Bronchial epithelial cell (primary cell): ENCODE measurements around the gene PIP5KL1. TPM values are rescaled to one million over a fixed set of nuclear protein-coding genes. Genes with fewer than 3 reads are reported as not detected.

ENCODE experiments used
- DNase-seq: peaks from one replicate; pipeline ENCODE4 v3.0.0-alpha.2; 2010; ENCODE audit warnings: low read depth
- FAIRE-seq: peaks from 2 replicates; lab custom pipeline; 2011; peaks lifted over from hg19 to GRCh38; lab: Jason Lieb, UNC
- H3K27me3 ChIP-seq: 2 replicates; pipeline ENCODE4 v1.5.1; 2011; ENCODE audit warnings: low read length; ENCODE audit not compliant: control insufficient read depth, insufficient read depth
- H3K36me3 ChIP-seq: 2 replicates; pipeline ENCODE4 v1.5.1; 2011; ENCODE audit warnings: low read length; ENCODE audit not compliant: control insufficient read depth, insufficient read depth
- H3K4me3 ChIP-seq: 2 replicates; pipeline ENCODE4 v1.5.1; 2011; ENCODE audit warnings: mild to moderate bottlenecking, low read depth, low read length, control low read depth
- total RNA-seq: library from RNA; depleted of rRNA; stranded (reverse); fragments of >200 nt; gene quantifications from 2 replicates; pipeline ENCODE4 v1.2.1, GENCODE V29; 2014
- TF ChIP-seq, protein P1 (sequence below): IDR thresholded peaks from 2 replicates; pipeline ENCODE4 v1.5.1; 2011; ENCODE audit warnings: mild to moderate bottlenecking, moderate library complexity, low read length, control low read depth, inconsistent platforms; ENCODE audit not compliant: insufficient read depth, severe bottlenecking

PIP5KL1 gene
- total RNA-seq, 1 donor from 2014 or later: 2.1 TPM

DNA sequence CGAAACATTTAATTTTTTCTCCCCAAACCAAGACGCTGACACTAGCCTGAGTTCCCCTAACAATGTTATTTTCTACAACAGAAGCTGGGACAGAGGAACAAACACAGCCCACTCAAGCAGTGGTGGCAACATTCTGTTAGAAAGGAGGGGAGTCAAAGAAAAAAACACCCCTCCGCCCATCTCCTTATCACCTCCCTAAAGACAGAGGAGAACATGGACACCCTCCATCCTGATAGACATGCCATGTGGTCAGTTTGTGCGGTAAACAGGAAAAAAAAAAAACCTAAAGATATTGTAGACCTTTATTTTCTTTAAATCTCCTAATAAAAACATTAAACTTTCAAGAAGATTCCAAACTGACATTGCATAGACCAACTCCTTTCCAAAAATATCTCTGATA, 10.0 kb upstream of the PIP5KL1 start:
- TF ChIP-seq, protein P1, sequence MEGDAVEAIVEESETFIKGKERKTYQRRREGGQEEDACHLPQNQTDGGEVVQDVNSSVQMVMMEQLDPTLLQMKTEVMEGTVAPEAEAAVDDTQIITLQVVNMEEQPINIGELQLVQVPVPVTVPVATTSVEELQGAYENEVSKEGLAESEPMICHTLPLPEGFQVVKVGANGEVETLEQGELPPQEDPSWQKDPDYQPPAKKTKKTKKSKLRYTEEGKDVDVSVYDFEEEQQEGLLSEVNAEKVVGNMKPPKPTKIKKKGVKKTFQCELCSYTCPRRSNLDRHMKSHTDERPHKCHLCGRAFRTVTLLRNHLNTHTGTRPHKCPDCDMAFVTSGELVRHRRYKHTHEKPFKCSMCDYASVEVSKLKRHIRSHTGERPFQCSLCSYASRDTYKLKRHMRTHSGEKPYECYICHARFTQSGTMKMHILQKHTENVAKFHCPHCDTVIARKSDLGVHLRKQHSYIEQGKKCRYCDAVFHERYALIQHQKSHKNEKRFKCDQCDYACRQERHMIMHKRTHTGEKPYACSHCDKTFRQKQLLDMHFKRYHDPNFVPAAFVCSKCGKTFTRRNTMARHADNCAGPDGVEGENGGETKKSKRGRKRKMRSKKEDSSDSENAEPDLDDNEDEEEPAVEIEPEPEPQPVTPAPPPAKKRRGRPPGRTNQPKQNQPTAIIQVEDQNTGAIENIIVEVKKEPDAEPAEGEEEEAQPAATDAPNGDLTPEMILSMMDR: no peak
- Histone ChIP-seq H3K27me3 (no peaks in the 10 kb centered on the region), H3K36me3 (peaks cover 31% of the 10 kb centered on the region), H3K4me3 (no peak overlapping the region)
- no peak for FAIRE-seq
- no peak for DNase-seq

DNA sequence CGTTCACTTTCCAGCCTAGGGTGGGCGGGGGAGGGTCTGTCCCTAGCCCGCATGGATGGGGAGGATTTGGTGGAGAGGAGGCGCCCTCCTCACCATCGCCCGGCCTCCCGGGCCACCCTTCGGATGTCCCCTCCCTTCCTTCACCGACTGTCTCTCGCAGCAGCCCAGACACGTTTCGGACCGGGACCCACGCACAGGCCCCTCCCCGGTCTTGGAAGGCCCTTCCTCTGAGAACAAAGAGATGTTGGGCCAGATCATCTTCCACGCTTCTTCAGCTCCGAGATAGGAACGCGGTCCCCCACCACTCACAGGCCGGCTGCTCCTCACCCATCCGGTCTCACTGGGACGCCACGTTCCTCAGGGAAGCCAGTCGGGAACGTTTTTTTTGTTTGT, 7.7 kb upstream of the PIP5KL1 start:
- Histone ChIP-seq H3K4me3 (peak overlapping the region; percentile 71), H3K27me3 (no peaks in the 10 kb centered on the region), H3K36me3 (peaks cover 16% of the 10 kb centered on the region)
- FAIRE-seq: no peak
- TF ChIP-seq, protein P1: no peak
- no peak for DNase-seq

DNA sequence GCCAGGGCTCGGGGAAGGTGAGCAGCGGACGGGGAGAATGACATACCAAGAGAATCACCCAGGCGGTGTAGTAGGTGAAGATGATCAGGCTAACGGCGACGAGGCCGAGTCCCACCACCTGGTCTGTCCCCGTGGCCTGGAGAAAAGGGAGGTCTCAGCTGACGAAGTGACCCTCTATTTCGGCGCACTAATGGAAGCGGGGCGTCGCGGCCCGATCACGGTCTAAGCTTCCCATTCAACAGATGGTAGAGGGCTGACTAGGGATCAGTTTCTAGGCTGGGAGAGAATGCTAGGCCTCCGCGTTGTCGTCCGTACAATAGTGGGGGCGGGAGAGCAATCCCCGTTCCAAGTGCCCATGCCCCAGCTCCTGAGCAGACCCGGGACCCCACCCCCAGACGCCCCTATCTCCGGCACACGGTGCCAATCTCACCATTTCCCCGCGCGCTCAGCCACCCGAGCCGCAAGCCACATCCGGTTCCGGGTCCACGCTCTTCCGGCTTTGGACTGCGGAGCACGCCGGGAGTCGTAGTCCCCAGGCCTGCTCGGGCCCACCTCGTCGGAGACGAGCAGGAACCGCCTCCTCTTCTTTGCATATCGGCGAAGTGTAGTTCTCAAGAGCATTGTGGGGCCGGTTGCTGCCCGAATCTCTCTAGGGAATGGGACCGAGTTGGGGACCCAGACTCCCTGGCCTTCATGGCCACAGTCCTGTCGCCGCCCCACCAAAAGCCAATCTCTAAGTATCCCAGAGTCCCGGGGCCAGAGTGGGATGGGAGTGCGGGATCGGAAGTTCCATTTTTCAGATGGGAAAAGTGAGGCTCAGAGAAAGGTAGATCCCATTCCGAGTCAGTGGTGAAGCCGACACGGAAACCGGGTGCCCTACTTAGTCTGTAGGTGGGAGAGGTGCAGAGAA, 7.1 kb upstream of the PIP5KL1 start, which contains the start of gene DPM2:
Gene DPM2, minus strand, starts transcription at position 467 of the 910 bp plus-strand sequence. Its CDS starts 34 bp downstream, at position 433.
- H3K4me3 ChIP-seq: peak within 1 kb of the TSS; percentile 71
- TF ChIP-seq, protein P1: no peak
- FAIRE-seq: no peak
- no peaks in the 10 kb centered on the region for H3K27me3 ChIP-seq
- peak; percentile 68 for DNase-seq
- peaks cover 14% of the 10 kb centered on the region for H3K36me3 ChIP-seq

DNA sequence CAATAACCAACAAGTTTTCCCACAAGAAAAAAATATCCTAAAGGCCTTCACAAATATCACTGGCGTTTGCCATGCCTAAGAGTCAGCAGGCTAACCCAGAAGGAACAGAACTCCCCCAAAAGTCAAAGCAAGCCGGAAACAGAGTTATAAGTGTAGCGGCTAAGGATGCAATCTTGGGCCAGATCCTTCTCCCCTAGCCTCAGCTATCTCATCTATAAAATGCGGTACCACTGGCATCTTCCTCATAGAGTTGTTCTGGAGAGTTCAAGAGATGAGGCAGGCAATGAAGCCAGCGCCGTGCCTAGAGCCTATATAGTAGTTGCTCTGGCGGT, 6.4 kb upstream of the PIP5KL1 start:
- peaks cover 8% of the 10 kb centered on the region for H3K36me3 ChIP-seq
- DNase-seq (no peak), FAIRE-seq (no peak)
- H3K27me3 ChIP-seq: no peaks in the 10 kb centered on the region
- TF ChIP-seq, protein P1: no peak
- H3K4me3 ChIP-seq: peak overlapping the region; percentile 71

DNA sequence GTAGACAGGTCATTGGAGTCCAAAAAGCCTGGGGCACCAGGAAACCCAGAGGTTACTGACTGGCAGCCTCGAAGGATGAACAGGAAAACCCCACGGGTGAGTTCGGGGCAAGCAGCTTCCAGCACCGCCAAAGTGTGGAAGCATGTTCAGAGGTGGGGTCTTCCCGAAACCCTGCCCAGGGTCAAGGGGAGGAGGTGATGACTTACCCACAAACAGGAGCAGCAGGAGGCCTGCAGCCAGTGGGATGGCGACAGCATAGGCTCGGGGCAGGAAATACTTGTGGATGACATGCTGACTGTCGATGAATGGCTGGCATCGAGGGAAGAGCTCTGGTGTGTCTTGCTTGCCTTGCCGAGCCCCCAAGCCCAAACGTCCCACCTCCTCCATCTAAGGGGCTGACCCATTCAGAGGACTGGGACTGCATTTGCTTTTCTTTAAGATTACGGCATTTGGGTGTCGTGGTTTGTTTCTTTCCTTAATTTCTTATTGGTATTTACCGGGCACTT, 5.8 kb upstream of the PIP5KL1 start:
- TF ChIP-seq, protein P1: no peak
- FAIRE-seq (no peak), DNase-seq (no peak)
- no peaks in the 10 kb centered on the region for H3K27me3 ChIP-seq
- H3K36me3 ChIP-seq: peaks cover 6% of the 10 kb centered on the region
- peak overlapping the region; percentile 71 for H3K4me3 ChIP-seq
